Subcutaneous preadipocyte (primary cell): ENCODE measurements around the gene LGALS4. TPM values are rescaled to one million over a fixed set of nuclear protein-coding genes. Genes with fewer than 3 reads are reported as not detected.

Source experiments
- small RNA-seq: library from RNA; depleted of rRNA; stranded (forward); fragments of <200 nt; gene quantifications from one replicate; pipeline ENCODE3, GENCODE V24; 2012
- total RNA-seq: library from RNA; depleted of rRNA; stranded (reverse); fragments of >200 nt; gene quantifications from 2 replicates; pipeline ENCODE4 v1.2.3, GENCODE V29; 2012

The LGALS4 gene, protein sequence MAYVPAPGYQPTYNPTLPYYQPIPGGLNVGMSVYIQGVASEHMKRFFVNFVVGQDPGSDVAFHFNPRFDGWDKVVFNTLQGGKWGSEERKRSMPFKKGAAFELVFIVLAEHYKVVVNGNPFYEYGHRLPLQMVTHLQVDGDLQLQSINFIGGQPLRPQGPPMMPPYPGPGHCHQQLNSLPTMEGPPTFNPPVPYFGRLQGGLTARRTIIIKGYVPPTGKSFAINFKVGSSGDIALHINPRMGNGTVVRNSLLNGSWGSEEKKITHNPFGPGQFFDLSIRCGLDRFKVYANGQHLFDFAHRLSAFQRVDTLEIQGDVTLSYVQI
- not detected in 2 replicates for total RNA-seq

DNA sequence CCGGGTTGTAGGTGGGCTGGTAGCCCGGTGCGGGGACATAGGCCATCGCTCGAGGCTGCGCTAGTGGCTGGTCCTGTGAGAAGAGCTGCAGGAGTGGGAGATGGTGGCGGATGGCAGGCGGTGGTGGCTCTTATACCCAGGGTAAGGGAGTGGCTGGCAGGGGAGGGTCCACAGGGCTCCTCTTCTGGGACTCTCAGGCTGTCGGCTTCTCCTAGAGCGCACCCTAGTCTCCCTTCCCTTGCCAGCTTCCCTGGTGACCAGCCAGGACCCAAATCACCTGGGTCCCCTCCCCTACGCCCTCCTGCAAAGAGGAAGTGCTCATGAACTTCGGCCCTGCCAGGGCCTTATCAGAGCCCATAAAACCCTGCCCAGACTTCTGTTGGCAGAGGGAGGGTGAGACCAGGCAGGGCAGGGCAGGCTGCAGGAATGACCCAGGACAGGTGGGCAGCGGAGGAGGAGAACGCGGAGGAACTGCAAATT lies at the start of gene LGALS4:
LGALS4 (minus strand) TSS at position 105 of the 480 bp plus-strand sequence; CDS start at position 46, 59 bp downstream.

DNA sequence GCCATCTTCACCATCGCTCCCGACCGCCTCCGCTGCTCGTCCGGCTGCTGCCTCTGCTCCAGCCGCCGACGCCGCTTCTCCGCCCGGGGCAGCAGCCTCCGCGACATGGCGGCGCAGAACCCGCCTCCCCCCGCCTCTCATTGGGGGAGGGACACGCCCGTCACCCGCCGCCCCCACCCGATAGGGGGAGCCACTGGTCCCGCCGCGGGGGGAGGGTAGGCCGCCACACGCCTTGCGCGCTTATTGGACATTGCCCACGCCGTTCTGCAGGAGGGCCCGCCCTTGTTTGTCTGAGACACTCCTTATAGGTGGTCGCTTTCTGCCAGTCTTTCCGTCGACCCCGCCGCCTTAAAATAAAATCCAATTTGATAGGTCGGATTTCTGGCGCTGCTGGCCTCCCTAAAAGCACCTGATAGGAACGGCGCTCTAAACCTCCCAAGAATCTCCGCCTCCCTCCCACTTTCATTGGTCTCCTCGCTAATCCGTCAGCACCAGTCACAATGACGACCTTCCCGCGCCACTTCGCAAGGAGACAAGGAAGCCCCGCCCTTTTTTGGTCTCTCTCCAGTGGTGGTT lies 37.2 kb upstream of the LGALS4 start, which contains the start of gene HNRNPL:
HNRNPL (minus strand) TSS at position 127 of the 576 bp plus-strand sequence; CDS start at position 107, 20 bp downstream.

DNA sequence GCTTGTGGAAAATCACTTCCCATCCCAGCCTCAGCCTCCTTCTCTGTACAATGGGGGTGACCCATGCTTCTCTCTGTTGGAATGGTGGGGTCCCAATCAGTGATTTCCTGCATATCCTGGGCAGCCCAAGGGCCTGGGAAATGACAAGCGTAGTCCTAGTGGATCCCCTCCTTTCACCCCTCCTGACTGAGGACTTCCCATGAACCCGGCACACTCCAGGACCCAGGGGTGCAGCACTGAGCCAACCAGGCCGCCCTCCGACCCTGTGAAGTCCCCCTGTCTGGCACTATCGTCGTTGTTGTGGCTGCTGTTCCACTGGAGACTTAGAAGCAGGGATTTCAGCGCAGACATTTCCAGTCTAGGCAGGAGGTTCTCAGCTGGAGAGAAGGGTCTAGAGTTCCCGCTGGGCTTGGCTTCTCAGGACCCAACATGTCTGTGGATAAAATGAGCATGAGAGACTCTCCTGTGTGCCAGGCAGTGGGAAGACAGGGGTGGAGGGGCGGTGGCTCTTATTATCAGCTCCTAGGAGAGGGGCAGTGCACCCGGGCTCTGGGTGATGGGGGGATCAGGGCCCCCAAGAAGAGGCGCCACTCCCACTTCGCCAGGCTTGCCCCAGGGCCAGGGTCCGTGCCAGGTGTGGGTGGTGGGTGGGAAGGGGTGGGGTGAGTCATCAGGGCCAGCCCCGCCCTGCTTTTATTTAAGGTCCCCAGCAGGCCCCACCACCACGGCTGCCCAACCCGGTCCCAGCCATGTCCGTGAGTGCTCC lies 24.1 kb downstream of the LGALS4 start, which contains the start of gene LGALS7B:
LGALS7B (plus strand) TSS at position 723 of the 766 bp plus-strand sequence; CDS start at position 750, 27 bp downstream.

DNA sequence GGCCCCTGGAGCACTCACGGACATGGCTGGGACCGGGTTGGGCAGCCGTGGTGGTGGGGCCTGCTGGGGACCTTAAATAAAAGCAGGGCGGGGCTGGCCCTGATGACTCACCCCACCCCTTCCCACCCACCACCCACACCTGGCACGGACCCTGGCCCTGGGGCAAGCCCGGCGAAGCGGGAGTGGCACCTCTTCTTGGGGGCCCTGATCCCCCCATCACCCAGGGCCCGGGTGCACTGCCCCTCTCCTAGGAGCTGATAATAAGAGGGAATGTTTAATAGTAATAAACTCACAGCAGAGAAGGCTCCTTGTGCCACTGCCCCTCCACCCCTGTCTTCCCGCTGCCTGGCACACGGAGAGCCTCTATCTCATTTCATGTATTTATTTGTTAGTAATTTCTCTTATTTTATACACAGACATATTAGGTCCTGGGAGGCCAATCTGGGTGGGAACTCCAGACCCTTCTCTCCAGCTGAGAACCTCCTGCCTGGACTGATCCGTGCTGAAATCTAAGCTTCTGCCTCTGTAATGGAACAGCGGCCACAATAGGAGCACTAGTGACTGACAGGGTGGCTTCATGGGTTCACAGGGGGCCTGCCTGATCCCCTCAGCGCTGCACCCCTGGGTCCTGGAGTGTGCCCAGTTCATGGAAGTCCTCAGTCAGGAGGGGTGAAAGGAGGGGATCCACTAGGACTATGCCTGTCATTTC lies 39.1 kb downstream of the LGALS4 start, which contains the start of gene LGALS7:
LGALS7 (minus strand) TSS at position 49 of the 709 bp plus-strand sequence; CDS start at position 24, 25 bp downstream.

Small RNA genes within 50 kb of the gene (small RNA-seq; reads per million reads assigned to genes)
- not detected for gene RNU6-140P

Other genes starting within 250 kb of the LGALS4 start
- gene MAP4K1, start 195.0 kb downstream of the LGALS4 start, total RNA-seq: under 0.01 TPM in 1 of 2 replicates, not detected in the other
- 215 and 358 TPM in 2 replicates for gene EIF3K, start 193.8 kb downstream of the LGALS4 start, total RNA-seq
- gene ACTN4, start 165.3 kb downstream of the LGALS4 start, total RNA-seq: 109 and 160 TPM in 2 replicates
- not detected in 2 replicates for gene CAPN12, start 68.5 kb downstream of the LGALS4 start, total RNA-seq
- not detected in 2 replicates for gene LGALS7, start 39.4 kb downstream of the LGALS4 start, total RNA-seq
- not detected in 2 replicates for gene LGALS7B, start 23.7 kb downstream of the LGALS4 start, total RNA-seq
- gene ECH1, start 18.8 kb upstream of the LGALS4 start, total RNA-seq: 25.2 and 28.7 TPM in 2 replicates
- 216 and 330 TPM in 2 replicates for gene HNRNPL, start 37.0 kb upstream of the LGALS4 start, total RNA-seq
- 2.2 and 4.3 TPM in 2 replicates for gene RINL, start 65.3 kb upstream of the LGALS4 start, total RNA-seq
- gene SIRT2, start 86.7 kb upstream of the LGALS4 start, total RNA-seq: 42.2 and 45.9 TPM in 2 replicates
- 6.6 and 8.8 TPM in 2 replicates for gene NFKBIB, start 87.0 kb upstream of the LGALS4 start, total RNA-seq
- gene CCER2, start 99.2 kb upstream of the LGALS4 start, total RNA-seq: not detected in 2 replicates
- gene SARS2, start 117.8 kb upstream of the LGALS4 start, total RNA-seq: 21.3 and 32.6 TPM in 2 replicates
- gene MRPS12, start 118.0 kb upstream of the LGALS4 start, total RNA-seq: 43.6 and 49.2 TPM in 2 replicates
- gene FBXO17, start 162.8 kb upstream of the LGALS4 start, total RNA-seq: 24.3 and 30.7 TPM in 2 replicates
- 1.8 and 2.2 TPM in 2 replicates for gene FBXO27, start 219.6 kb upstream of the LGALS4 start, total RNA-seq